Trophoblast cell (in vitro differentiated cells and primary cell): Measurements from ENCODE around the gene NAE1.

Experiments used
- DNase-seq, 2 donors: peaks; one replicate each; pipeline ENCODE4 v3.0.0-alpha.2; 2016
- H2AFZ ChIP-seq: 2 replicates; pipeline ENCODE4 v1.6.1; 2013; ENCODE audit warnings: low read length, moderate library complexity, mild to moderate bottlenecking; ENCODE audit not compliant: insufficient read depth, poor library complexity
- H2AK5ac ChIP-seq: 2 replicates; pipeline ENCODE4 v1.6.1; 2013; ENCODE audit warnings: mild to moderate bottlenecking, low read length
- H2BK120ac ChIP-seq: 2 replicates; pipeline ENCODE4 v1.6.1; 2013; ENCODE audit warnings: low read length, mild to moderate bottlenecking, moderate library complexity; ENCODE audit not compliant: insufficient read depth, poor library complexity
- H2BK12ac ChIP-seq: 2 replicates; pipeline ENCODE4 v1.6.1; 2013; ENCODE audit warnings: mild to moderate bottlenecking, low read length, moderate library complexity
- H2BK5ac ChIP-seq: 2 replicates; pipeline ENCODE4 v1.6.1; 2013; ENCODE audit warnings: low read length, low read depth, moderate library complexity, mild to moderate bottlenecking; ENCODE audit not compliant: poor library complexity
- H3K14ac ChIP-seq: 2 replicates; pipeline ENCODE4 v1.6.1; 2013; ENCODE audit warnings: mild to moderate bottlenecking, low read length
- H3K18ac ChIP-seq: 2 replicates; pipeline ENCODE4 v1.6.1; 2013; ENCODE audit warnings: mild to moderate bottlenecking, low read length
- H3K23ac ChIP-seq: 2 replicates; pipeline ENCODE4 v1.6.1; 2013; ENCODE audit warnings: low read length
- H3K27ac ChIP-seq: 2 replicates; pipeline ENCODE4 v1.5.1; 2013; ENCODE audit warnings: low read depth, mild to moderate bottlenecking, inconsistent platforms, low read length, moderate library complexity
- H3K27me3 ChIP-seq: 2 replicates; pipeline ENCODE4 v1.6.1; 2013; ENCODE audit warnings: inconsistent platforms, mild to moderate bottlenecking, low read length, moderate library complexity; ENCODE audit not compliant: insufficient read depth
- H3K36me3 ChIP-seq, 2 experiments: 1 replicate in 1 of 2; 2 replicates in 1 of 2; pipeline ENCODE4 v1.6.1; 2013; ENCODE audit warnings: low read length in 2 of 2, mild to moderate bottlenecking in 2 of 2, moderate library complexity in 1 of 2; ENCODE audit not compliant: insufficient read depth in 2 of 2, control insufficient read depth in 1 of 2
- H3K4ac ChIP-seq: 2 replicates; pipeline ENCODE4 v1.6.1; 2013; ENCODE audit warnings: low read depth, mild to moderate bottlenecking, low read length, moderate library complexity
- H3K4me1 ChIP-seq, 2 experiments: 1 replicate in 1 of 2; 2 replicates in 1 of 2; pipeline ENCODE4 v1.6.1; 2013; ENCODE audit warnings: low read length in 2 of 2, mild to moderate bottlenecking in 2 of 2, moderate library complexity in 1 of 2; ENCODE audit not compliant: insufficient read depth in 2 of 2, control insufficient read depth in 1 of 2
- H3K4me2 ChIP-seq: 2 replicates; pipeline ENCODE4 v1.6.1; 2013; ENCODE audit warnings: inconsistent platforms, mild to moderate bottlenecking, low read length, moderate library complexity
- H3K4me3 ChIP-seq: 2 replicates; pipeline ENCODE4 v1.5.1; 2013; ENCODE audit warnings: mild to moderate bottlenecking, low read depth, low read length, inconsistent platforms
- H3K79me1 ChIP-seq: one replicate; pipeline ENCODE4 v1.6.1; 2013; ENCODE audit warnings: low read length
- H3K79me2 ChIP-seq: 2 replicates; pipeline ENCODE4 v1.6.1; 2013; ENCODE audit warnings: low read length, mild to moderate bottlenecking; ENCODE audit not compliant: control insufficient read depth, insufficient read depth, poor library complexity
- H3K9ac ChIP-seq: 2 replicates; pipeline ENCODE4 v1.6.1; 2013; ENCODE audit warnings: mild to moderate bottlenecking, low read length
- H3K9me3 ChIP-seq: 2 replicates; pipeline ENCODE4 v1.6.1; 2013; ENCODE audit warnings: low read depth, mild to moderate bottlenecking, control low read depth, inconsistent platforms, low read length; ENCODE audit not compliant: insufficient read depth
- H4K12ac ChIP-seq: 2 replicates; pipeline ENCODE4 v1.6.1; 2013; ENCODE audit warnings: low read depth, mild to moderate bottlenecking, low read length, moderate library complexity
- H4K8ac ChIP-seq: 2 replicates; pipeline ENCODE4 v1.6.1; 2013; ENCODE audit warnings: low read depth, mild to moderate bottlenecking, low read length, moderate library complexity
- H4K91ac ChIP-seq: one replicate; pipeline ENCODE4 v1.6.1; 2013; ENCODE audit warnings: low read depth, mild to moderate bottlenecking, low read length, moderate library complexity
- WGBS: extraction: QIAGEN DNeasy Blood & Tissue Kit; methylation state at CpG from one replicate; pipeline ENCODE4 v1.1.7; 2013; ENCODE audit warnings: missing lambda C conversion rate; ENCODE audit not compliant: insufficient read length, insufficient coverage; ENCODE audit errors: extremely low coverage; 5-methylcytosine and 5-hydroxymethylcytosine counted together

NAE1 gene

GRCh38 chr16:66840883-66841282 lies 10.1 kb upstream of the NAE1 start:
- Histone ChIP-seq H3K4ac (no peak overlapping the region), H3K18ac (no peak overlapping the region), H2BK5ac (no peak overlapping the region), H3K27ac (no peak overlapping the region), H4K91ac (no peak overlapping the region), H3K14ac (no peak overlapping the region), H2BK12ac (no peak overlapping the region), H3K4me3 (no peak overlapping the region), H2BK120ac (no peak overlapping the region), H3K4me2 (no peak overlapping the region), H3K9ac (no peak overlapping the region), H3K23ac (no peak overlapping the region), H3K36me3 (no peaks in the 10 kb centered on the region), H3K79me1 (no peaks in the 10 kb centered on the region), H2AFZ (no peak overlapping the region), H3K9me3 (peaks cover 7% of the 10 kb centered on the region), H4K8ac (no peak overlapping the region), H3K4me1 (peaks cover 6 to 7% of the 10 kb centered on the region in 2 experiments), H3K27me3 (peaks cover 34% of the 10 kb centered on the region), H4K12ac (no peak overlapping the region), H3K79me2 (no peaks in the 10 kb centered on the region), H2AK5ac (no peak overlapping the region)
- DNase-seq = no peak
- no CpG with 5 or more reads among the region's 3 CpGs for WGBS

GRCh38 chr16:66834746-66835145 lies 4.0 kb upstream of the NAE1 start:
- H3K4ac ChIP-seq = no peak overlapping the region

GRCh38 chr16:66832661-66833305 lies 2.0 kb upstream of the NAE1 start:
- Histone ChIP-seq H3K9me3 (no peaks in the 10 kb centered on the region), H3K79me1 (peaks cover 4% of the 10 kb centered on the region), H4K91ac (no peak overlapping the region), H3K18ac (no peak overlapping the region), H3K4me2 (no peak overlapping the region), H3K27ac (no peak overlapping the region), H4K12ac (no peak overlapping the region), H2BK5ac (no peak overlapping the region), H3K4me1 (peaks cover 2 to 3% of the 10 kb centered on the region in 2 experiments), H3K4me3 (no peak overlapping the region), H4K8ac (no peak overlapping the region), H2BK12ac (no peak overlapping the region), H3K36me3 (peaks cover 3 to 7% of the 10 kb centered on the region in 2 experiments), H2BK120ac (no peak overlapping the region), H2AFZ (no peak overlapping the region), H3K27me3 (peaks cover 2% of the 10 kb centered on the region), H3K4ac (no peak overlapping the region), H3K9ac (no peak overlapping the region), H2AK5ac (no peak overlapping the region), H3K23ac (no peak overlapping the region), H3K14ac (no peak overlapping the region), H3K79me2 (peaks cover 6% of the 10 kb centered on the region)
- DNase-seq = no peak
- WGBS = no CpG with 5 or more reads among the region's 7 CpGs

More at GRCh38 chr16:66834746-66835145, 4.0 kb upstream of the NAE1 start:
- Histone ChIP-seq H3K4me1 (no peaks in the 10 kb centered on the region), H2BK12ac (no peak overlapping the region), H3K18ac (no peak overlapping the region), H3K79me2 (peaks cover 4% of the 10 kb centered on the region), H3K4me3 (no peak overlapping the region), H3K79me1 (peaks cover 4% of the 10 kb centered on the region), H3K27ac (no peak overlapping the region), H3K4me2 (no peak overlapping the region), H4K91ac (no peak overlapping the region), H4K8ac (no peak overlapping the region), H4K12ac (no peak overlapping the region), H2BK120ac (no peak overlapping the region), H2BK5ac (no peak overlapping the region), H3K27me3 (peaks cover 2% of the 10 kb centered on the region), H3K9ac (no peak overlapping the region), H3K14ac (no peak overlapping the region), H2AFZ (no peak overlapping the region), H3K23ac (no peak overlapping the region), H3K9me3 (no peaks in the 10 kb centered on the region), H2AK5ac (no peak overlapping the region), H3K36me3 (no peaks in the 10 kb centered on the region)
- WGBS = no CpG with 5 or more reads among the region's 5 CpGs
- DNase-seq = no peak

- Histone ChIP-seq H3K27ac (no peak overlapping the region), H4K8ac (no peak overlapping the region), H3K27me3 (peaks cover 2% of the 10 kb centered on the region), H2AFZ (no peak overlapping the region), H3K36me3 (peaks cover 3 to 8% of the 10 kb centered on the region in 2 experiments), H2BK5ac (no peak overlapping the region), H2AK5ac (no peak overlapping the region), H3K79me1 (peaks cover 4% of the 10 kb centered on the region), H3K79me2 (peaks cover 6% of the 10 kb centered on the region), H3K23ac (no peak overlapping the region), H2BK12ac (no peak overlapping the region), H3K4ac (no peak overlapping the region), H3K4me3 (no peak overlapping the region), H3K18ac (no peak overlapping the region), H3K14ac (no peak overlapping the region), H3K4me1 (peaks cover 2 to 3% of the 10 kb centered on the region in 2 experiments), H3K4me2 (no peak overlapping the region), H3K9me3 (no peaks in the 10 kb centered on the region), H3K9ac (no peak overlapping the region), H4K12ac (no peak overlapping the region), H4K91ac (no peak overlapping the region), H2BK120ac (no peak overlapping the region)
- WGBS = no CpG with 5 or more reads among the region's 3 CpGs
- no peak for DNase-seq
Measured at GRCh38 chr16:66832190-66832589, 1.4 kb upstream of the NAE1 start.
